ENCODE data around the gene MGAT3. TPM values are rescaled to one million over a fixed set of nuclear protein-coding genes. Genes with fewer than 3 reads are reported as not detected.
"Not testable (repeated sequence)": the region's sequence is repeated elsewhere in the genome, so short reads cannot be mapped to it uniquely, and the experiment has no call there.

The MGAT3 gene
- total and polyA plus RNA-seq, 9 donors = 0.91 to 5.9 (median 2.1) TPM

DNA sequence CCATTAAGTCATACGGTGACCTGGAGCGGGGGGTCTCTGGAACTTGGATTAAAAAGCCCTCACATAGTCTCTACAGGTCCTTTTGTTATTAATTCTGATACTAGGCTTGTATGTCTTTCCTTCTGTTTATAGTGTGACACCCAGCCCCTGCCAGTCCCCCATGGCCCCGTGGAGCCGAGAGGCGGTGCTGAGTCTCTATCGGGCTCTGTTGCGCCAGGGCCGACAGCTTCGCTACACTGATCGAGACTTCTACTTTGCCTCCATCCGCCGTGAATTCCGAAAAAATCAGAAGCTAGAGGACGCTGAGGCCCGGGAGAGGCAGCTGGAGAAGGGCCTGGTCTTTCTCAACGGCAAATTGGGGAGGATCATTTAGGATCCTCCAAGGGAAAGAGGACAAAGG is 47.3 kb downstream of the MGAT3 start:
- intact Hi-C loops (cut with DNase I) = loop anchor here in 3 of 4 donors (5.0 to 10.0 kb wide), 3 partner anchors 99 to 329 kb away; partner anchors contain the start of gene RPL3 (in 1 of the 3)
- peaks cover 15% of the 10 kb centered on the region for H3K4me1 ChIP-seq (ENCODE audit: insufficient read depth)
- no peaks in the 10 kb centered on the region for H3K9me3 ChIP-seq
- no peaks in the 10 kb centered on the region for H3K36me3 ChIP-seq
- no peak for DNase-seq
- H3K27ac ChIP-seq = no peak overlapping the region
- TF ChIP-seq EP300 (IDR thresholded peaks at IDR 0.05) = no peak
- no peak for TF ChIP-seq POLR2A (IDR thresholded peaks at IDR 0.05)
- TF ChIP-seq, protein P1, sequence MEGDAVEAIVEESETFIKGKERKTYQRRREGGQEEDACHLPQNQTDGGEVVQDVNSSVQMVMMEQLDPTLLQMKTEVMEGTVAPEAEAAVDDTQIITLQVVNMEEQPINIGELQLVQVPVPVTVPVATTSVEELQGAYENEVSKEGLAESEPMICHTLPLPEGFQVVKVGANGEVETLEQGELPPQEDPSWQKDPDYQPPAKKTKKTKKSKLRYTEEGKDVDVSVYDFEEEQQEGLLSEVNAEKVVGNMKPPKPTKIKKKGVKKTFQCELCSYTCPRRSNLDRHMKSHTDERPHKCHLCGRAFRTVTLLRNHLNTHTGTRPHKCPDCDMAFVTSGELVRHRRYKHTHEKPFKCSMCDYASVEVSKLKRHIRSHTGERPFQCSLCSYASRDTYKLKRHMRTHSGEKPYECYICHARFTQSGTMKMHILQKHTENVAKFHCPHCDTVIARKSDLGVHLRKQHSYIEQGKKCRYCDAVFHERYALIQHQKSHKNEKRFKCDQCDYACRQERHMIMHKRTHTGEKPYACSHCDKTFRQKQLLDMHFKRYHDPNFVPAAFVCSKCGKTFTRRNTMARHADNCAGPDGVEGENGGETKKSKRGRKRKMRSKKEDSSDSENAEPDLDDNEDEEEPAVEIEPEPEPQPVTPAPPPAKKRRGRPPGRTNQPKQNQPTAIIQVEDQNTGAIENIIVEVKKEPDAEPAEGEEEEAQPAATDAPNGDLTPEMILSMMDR (IDR thresholded peaks at IDR 0.05) = no peak
- H3K27me3 ChIP-seq = no peaks in the 10 kb centered on the region
- no peak overlapping the region for H3K4me3 ChIP-seq
- WGBS, 3 donors = 89 to 91% (median 90%) methylated on average over 16 of the region's 16 CpGs

DNA sequence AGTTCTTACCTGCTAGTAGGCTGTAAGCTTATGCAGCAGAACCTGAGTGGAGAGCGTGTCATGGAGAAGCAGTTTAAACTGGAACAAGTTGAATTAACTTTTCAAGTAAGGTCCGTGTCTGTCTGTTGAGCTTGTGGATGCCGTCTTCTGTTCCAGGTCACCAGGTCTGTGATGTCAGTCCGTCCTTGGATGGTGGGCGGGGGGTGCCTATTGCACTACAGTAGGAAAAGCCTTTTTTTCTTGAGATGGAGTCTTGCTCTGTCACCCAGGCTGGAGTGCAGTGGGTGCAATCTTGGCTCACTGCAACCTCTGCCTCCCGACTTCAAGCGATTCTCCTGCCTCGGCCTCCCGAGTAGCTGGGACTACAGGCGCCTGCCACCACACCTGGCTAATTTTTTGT is 50.2 kb downstream of the MGAT3 start:
- not testable (repeated sequence) for H3K27me3 ChIP-seq; H3K4me1 ChIP-seq (ENCODE audit: insufficient read depth); H3K27ac ChIP-seq; H3K4me3 ChIP-seq; H3K9me3 ChIP-seq; DNase-seq; H3K36me3 ChIP-seq
- intact Hi-C loops (cut with DNase I) = loop anchor here in 3 of 4 donors (10.0 kb wide), 2 partner anchors 102 to 332 kb away; no protein-coding TSS in a partner anchor
- WGBS, 3 donors = 70 to 85% (median 81%) methylated on average over 10 of the region's 10 CpGs

DNA sequence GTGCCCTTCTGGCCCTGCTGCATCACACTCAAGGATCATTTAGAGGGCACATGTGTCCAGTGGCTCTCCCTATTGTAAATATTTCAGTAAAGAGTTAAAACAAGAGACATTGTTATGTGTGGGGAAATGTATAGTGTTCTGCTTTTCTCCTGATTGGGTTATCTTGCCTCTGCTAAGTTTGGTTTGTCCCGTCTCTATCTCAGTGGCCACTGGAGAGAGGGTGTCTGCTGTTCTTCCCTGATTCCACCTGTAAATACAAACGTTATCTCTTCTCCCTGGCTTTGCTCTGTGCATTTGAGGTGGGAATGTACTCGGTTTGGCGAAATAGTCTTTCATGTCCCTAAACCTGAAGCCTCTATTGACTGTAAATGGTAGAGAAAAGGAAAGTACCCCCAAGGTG is 51.6 kb downstream of the MGAT3 start:
- intact Hi-C loops (cut with DNase I) = loop anchor here in 3 of 4 donors (10.0 kb wide), 2 partner anchors 104 to 334 kb away; no protein-coding TSS in a partner anchor
- no peak for DNase-seq
- Histone ChIP-seq H3K4me1 (ENCODE audit: insufficient read depth) (peaks cover 2% of the 10 kb centered on the region), H3K27me3 (no peaks in the 10 kb centered on the region), H3K4me3 (no peak overlapping the region), H3K9me3 (no peaks in the 10 kb centered on the region), H3K36me3 (no peaks in the 10 kb centered on the region), H3K27ac (no peak overlapping the region)
- WGBS, 3 donors = 61 to 70% (median 64%) methylated on average over 4 of the region's 4 CpGs
- TF ChIP-seq EP300 (IDR thresholded peaks at IDR 0.05) (no peak), POLR2A (IDR thresholded peaks at IDR 0.05) (no peak)
- TF ChIP-seq, protein P1 (IDR thresholded peaks at IDR 0.05) = no peak

DNA sequence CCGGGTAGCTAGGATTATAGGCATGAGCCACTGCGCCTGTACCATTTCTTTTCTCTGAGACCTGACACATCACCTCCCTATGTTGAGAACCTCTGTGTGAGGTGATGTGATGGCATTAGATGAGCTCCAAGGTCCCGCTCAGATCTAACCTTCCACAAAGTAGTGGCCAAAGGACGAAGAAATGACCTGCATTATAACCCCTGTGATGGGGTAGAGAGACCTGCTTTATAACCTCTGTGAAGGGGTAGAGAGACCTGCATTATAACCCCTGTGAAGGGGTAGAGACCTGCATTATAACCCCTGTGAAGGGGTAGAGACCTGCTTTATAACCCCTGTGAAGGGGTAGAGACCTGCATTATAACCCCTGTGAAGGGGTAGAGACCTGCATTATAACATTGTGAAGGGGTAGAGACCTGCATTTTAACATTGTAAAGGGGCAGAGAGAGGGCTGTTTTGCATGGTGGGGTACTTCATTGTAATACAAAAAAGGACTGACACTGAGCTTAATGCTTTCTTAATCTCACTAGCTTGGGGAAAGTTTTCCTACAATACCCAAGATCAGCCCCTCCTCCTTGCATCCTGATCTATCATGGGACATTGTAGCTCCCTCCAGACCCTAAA is 53.8 kb downstream of the MGAT3 start:
- 82 to 88% (median 87%) methylated on average over 4 of the region's 4 CpGs for WGBS, 3 donors
- Histone ChIP-seq H3K27me3 (no peaks in the 10 kb centered on the region), H3K27ac (no peak overlapping the region), H3K36me3 (no peaks in the 10 kb centered on the region), H3K9me3 (no peaks in the 10 kb centered on the region), H3K4me3 (no peak overlapping the region), H3K4me1 (ENCODE audit: insufficient read depth) (no peaks in the 10 kb centered on the region)
- TF ChIP-seq, protein P1 (IDR thresholded peaks at IDR 0.05) = no peak
- no peak for TF ChIP-seq EP300 (IDR thresholded peaks at IDR 0.05)
- no peak for TF ChIP-seq POLR2A (IDR thresholded peaks at IDR 0.05)
- intact Hi-C loops (cut with DNase I) = no loop called here
- no peak for DNase-seq

DNA sequence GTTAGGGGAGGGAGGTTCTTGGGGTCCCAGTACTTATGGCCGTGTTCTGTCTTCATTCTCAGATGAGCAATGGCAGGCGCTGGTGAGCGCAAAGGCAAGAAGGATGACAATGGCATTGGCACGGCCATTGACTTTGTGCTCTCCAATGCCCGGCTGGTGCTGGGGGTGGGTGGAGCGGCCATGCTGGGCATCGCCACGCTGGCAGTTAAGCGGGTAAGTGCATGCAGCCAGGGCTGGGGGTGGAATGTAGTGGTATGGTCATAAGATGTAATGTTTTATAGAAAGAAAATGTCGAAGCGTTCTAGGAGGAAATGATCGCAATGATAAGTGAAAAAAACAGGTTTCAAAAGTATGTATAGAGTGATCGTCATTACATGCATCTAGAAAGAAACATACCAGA is 54.4 kb downstream of the MGAT3 start:
- H3K36me3 ChIP-seq = no peaks in the 10 kb centered on the region
- TF ChIP-seq EP300 (IDR thresholded peaks at IDR 0.05) (no peak), POLR2A (IDR thresholded peaks at IDR 0.05) (no peak)
- no peaks in the 10 kb centered on the region for H3K4me1 ChIP-seq (ENCODE audit: insufficient read depth)
- no peak overlapping the region for H3K27ac ChIP-seq
- no peaks in the 10 kb centered on the region for H3K9me3 ChIP-seq
- H3K4me3 ChIP-seq = no peak overlapping the region
- DNase-seq = no peak
- intact Hi-C loops (cut with DNase I) = no loop called here
- 89 to 95% (median 92%) methylated on average over 13 of the region's 13 CpGs for WGBS, 3 donors
- H3K27me3 ChIP-seq = no peaks in the 10 kb centered on the region
